Stomach (tissue), 9 donors: ENCODE results near the gene GNE. TPM values are rescaled to one million over a fixed set of nuclear protein-coding genes. Genes with fewer than 3 reads are reported as not detected.

Experiments used
- DNase-seq, 2 donors: peaks; one replicate each; pipeline versions ENCODE4 v3.0.0 to v3.0.0-alpha.2; 2013 to 2019
- H3K27ac ChIP-seq, 5 donors: fragments of 200-600 bp in 4 of 5; sonication (generic) in 4 of 5; one replicate each; pipeline ENCODE4 v1.5.1; 2013 to 2019; ENCODE audit warnings: mild to moderate bottlenecking in 1 of 5, moderate library complexity in 1 of 5
- H3K27me3 ChIP-seq, 3 donors: fragments of 200-600 bp; sonication (generic); one replicate each; pipeline ENCODE4 v1.5.1; 2017 to 2019; ENCODE audit warnings: mixed run types in 1 of 3
- H3K36me3 ChIP-seq, 4 donors: fragments of 200-600 bp; sonication (generic); 1 replicate in 3 of 4; 2 replicates in 1 of 4; pipeline ENCODE4 v1.5.1; 2016 to 2019
- H3K4me1 ChIP-seq, 4 donors: fragments of 200-600 bp; sonication (generic); one replicate each; pipeline ENCODE4 v1.5.1; 2016 to 2019
- H3K4me3 ChIP-seq, 4 donors: fragments of 200-600 bp; sonication (generic) in 3 of 4; one replicate each; pipeline ENCODE4 v1.5.1; 2016 to 2019; ENCODE audit warnings: mild to moderate bottlenecking in 1 of 4
- H3K9me3 ChIP-seq, 4 donors: fragments of 200-600 bp; sonication (generic); one replicate each; pipeline ENCODE4 v1.5.1; 2016 to 2019
- CTCF ChIP-seq, 7 experiments: fragments of 450-650 bp in 4 of 7; fragments of 200-600 bp in 3 of 7; sonication (generic) in 3 of 7; IDR thresholded peaks; one replicate each; pipeline ENCODE4 v1.5.1; 2016 to 2019; ENCODE audit warnings: antibody characterized with exemption in 7 of 7, control low read depth in 2 of 7, mild to moderate bottlenecking in 1 of 7
- EP300 ChIP-seq: sonication (generic); formaldehyde crosslinking; IDR thresholded peaks from one replicate; pipeline ENCODE4 v1.6.1; 2017; ENCODE audit warnings: antibody characterized with exemption
- POLR2A ChIP-seq, 4 donors: fragments of 450-650 bp; IDR thresholded peaks; one replicate each; pipeline ENCODE4 v1.6.1; 2016; ENCODE audit warnings: antibody characterized with exemption in 4 of 4, control low read depth in 2 of 4, mild to moderate bottlenecking in 1 of 4, moderate library complexity in 1 of 4
- POLR2AphosphoS5 ChIP-seq, 3 donors: sonication (generic); formaldehyde crosslinking; IDR thresholded peaks; one replicate each; pipeline ENCODE4 v1.6.1; 2016; ENCODE audit warnings: antibody characterized with exemption in 3 of 3
- WGBS, 5 donors: extraction: QIAGEN DNeasy Blood & Tissue Kit in 3 of 5; methylation state at CpG; one replicate each; pipeline versions ENCODE4 v1.1.5 to v1.1.7; 2013 to 2018; 5-methylcytosine and 5-hydroxymethylcytosine counted together
- intact Hi-C: fragments of 100-400 bp; cut with DNase I; formaldehyde crosslinking; loops from one replicate; pipeline ENCODE4 v1.15.1; 2023; ENCODE audit warnings: low total_unique reads
- polyA plus RNA-seq, 3 donors: library from polyadenylated mRNA; stranded (reverse); fragments of 200-250 nt; gene quantifications; one replicate each; pipeline ENCODE4 v1.2.3, GENCODE V29; 2013
- total RNA-seq, 5 donors: library from RNA; depleted of rRNA; stranded (reverse); fragments of >200 nt; gene quantifications; one replicate each; pipeline versions ENCODE4 v1.1.0 to v1.2.3, GENCODE V29; 2014 to 2016
- donor health status: healthy with polysubstance abuse.
- donor health status: Bipolar disorder and iron deficiency.
- donor health status: healthy.

Gene GNE
- total and polyA plus RNA-seq, 8 donors, result 2.3 to 63.1 (median 11.4) TPM

- peak overlapping the region in 4 of 5 donors; percentile 88 to 98 (median 94) for H3K27ac ChIP-seq
- H3K36me3 ChIP-seq, result peaks cover 0 to 14% (median 9%) of the 10 kb centered on the region in 4 donors
- peaks cover 31 to 56% (median 41%) of the 10 kb centered on the region in 4 donors for H3K4me1 ChIP-seq
- no peaks in the 10 kb centered on the region for H3K9me3 ChIP-seq
- WGBS, 5 donors, result 0 to 3% (median 1%) methylated on average over 7 of the region's 7 CpGs
- TF ChIP-seq CTCF (IDR thresholded peaks at IDR 0.05) (no peak), POLR2A (IDR thresholded peaks at IDR 0.05) (no peak), EP300 (no peak), POLR2AphosphoS5 (IDR thresholded peaks at IDR 0.05) (no peak)
- H3K27me3 ChIP-seq, result no peaks in the 10 kb centered on the region
- H3K4me3 ChIP-seq, result peak overlapping the region; percentile 73 to 98 (median 90)
- intact Hi-C loops, result loop anchor here (5.0 kb wide), 1 partner anchor 136 kb away; no protein-coding TSS in a partner anchor
- DNase-seq, result no peak
Observed at GRCh38 chr9:36191686-36192085, 66.6 kb downstream of the GNE start.

- Histone ChIP-seq H3K36me3 (peaks cover 0 to 10% (median 9%) of the 10 kb centered on the region in 4 donors), H3K4me3 (peak overlapping the region; percentile 73 to 98 (median 90)), H3K27ac (peak overlapping the region; percentile 85 to 98 (median 94)), H3K27me3 (no peaks in the 10 kb centered on the region), H3K4me1 (peaks cover 31 to 52% (median 38%) of the 10 kb centered on the region in 4 donors), H3K9me3 (no peaks in the 10 kb centered on the region)
- peak; percentile 35 to 64 for DNase-seq
- intact Hi-C loops, result loop anchor here (5.0 kb wide), 1 partner anchor 136 kb away; no protein-coding TSS in a partner anchor
- 0 to 1% (median 1%) methylated on average over 14 to 18 of the region's 18 CpGs for WGBS, 5 donors
- TF ChIP-seq EP300 (no peak), POLR2AphosphoS5 (IDR thresholded peaks at IDR 0.05) (no peak), POLR2A (IDR thresholded peaks at IDR 0.05) (no peak), CTCF (IDR thresholded peaks at IDR 0.05) (no peak)
Observed at GRCh38 chr9:36191290-36191645, 67.0 kb downstream of the GNE start.

- WGBS, 5 donors, result 0% methylated on average over 34 to 68 of the region's 68 CpGs
- no peak for TF ChIP-seq EP300
- TF ChIP-seq POLR2A (IDR thresholded peaks at IDR 0.05), result peak in 2 of 4 donors; percentile 39 to 49
- peak in 4 of 7 experiments; percentile 29 to 56 (median 42) for TF ChIP-seq CTCF (IDR thresholded peaks at IDR 0.05)
- peak; percentile 44 to 98 (median 96) for TF ChIP-seq POLR2AphosphoS5 (IDR thresholded peaks at IDR 0.05)
- DNase-seq, result peak; percentile 96 to 99
Observed at GRCh38 chr9:36190388-36191289, 67.6 kb downstream of the GNE start, which contains the start of gene CLTA. Gene CLTA (plus strand): TSS chr9:36190921. CDS start chr9:36191057, 136 bp downstream.

GRCh38 chr9:36189976-36190375, 68.3 kb downstream of the GNE start:
- Histone ChIP-seq H3K9me3 (no peaks in the 10 kb centered on the region), H3K4me3 (peak overlapping the region; percentile 73 to 98 (median 90)), H3K27me3 (no peaks in the 10 kb centered on the region), H3K36me3 (no peaks in the 10 kb centered on the region), H3K4me1 (peaks cover 31 to 43% (median 38%) of the 10 kb centered on the region in 4 donors), H3K27ac (peak overlapping the region in 4 of 5 donors; percentile 88 to 98 (median 94))
- TF ChIP-seq POLR2A (IDR thresholded peaks at IDR 0.05) (no peak), CTCF (IDR thresholded peaks at IDR 0.05) (no peak), POLR2AphosphoS5 (IDR thresholded peaks at IDR 0.05) (no peak), EP300 (no peak)
- intact Hi-C loops, result loop anchor here (5.0 kb wide), 1 partner anchor 137 kb away; no protein-coding TSS in a partner anchor
- WGBS, 5 donors, result 3 to 13% (median 7%) methylated on average over 9 of the region's 9 CpGs
- DNase-seq, result peak in 1 of 2 donors; percentile 41

More at GRCh38 chr9:36190388-36191289, 67.6 kb downstream of the GNE start, which contains the start of gene CLTA:
- Histone ChIP-seq H3K4me3 (peak within 1 kb of the TSS; percentile 73 to 98 (median 90)), H3K27me3 (no peaks in the 10 kb centered on the region), H3K27ac (peak within 1 kb of the TSS; percentile 88 to 98 (median 94)), H3K4me1 (peaks cover 31 to 46% (median 38%) of the 10 kb centered on the region in 4 donors), H3K36me3 (peaks cover 0 to 6% (median 4%) of the 10 kb centered on the region in 4 donors), H3K9me3 (no peaks in the 10 kb centered on the region)
- intact Hi-C loops, result loop anchor here (5.0 kb wide), 1 partner anchor 137 kb away; no protein-coding TSS in a partner anchor
